ENCODE measurements around the gene SH3BP1. TPM values are rescaled to one million over a fixed set of nuclear protein-coding genes. Genes with fewer than 3 reads are reported as not detected.
A peak's percentile ranks its signal among the peaks of the same experiment; 100 is the strongest.

The SH3BP1 gene
- total RNA-seq, 8 experiments from 2014 or later, result 0.87 to 17.3 (median 3.3) TPM

DNA sequence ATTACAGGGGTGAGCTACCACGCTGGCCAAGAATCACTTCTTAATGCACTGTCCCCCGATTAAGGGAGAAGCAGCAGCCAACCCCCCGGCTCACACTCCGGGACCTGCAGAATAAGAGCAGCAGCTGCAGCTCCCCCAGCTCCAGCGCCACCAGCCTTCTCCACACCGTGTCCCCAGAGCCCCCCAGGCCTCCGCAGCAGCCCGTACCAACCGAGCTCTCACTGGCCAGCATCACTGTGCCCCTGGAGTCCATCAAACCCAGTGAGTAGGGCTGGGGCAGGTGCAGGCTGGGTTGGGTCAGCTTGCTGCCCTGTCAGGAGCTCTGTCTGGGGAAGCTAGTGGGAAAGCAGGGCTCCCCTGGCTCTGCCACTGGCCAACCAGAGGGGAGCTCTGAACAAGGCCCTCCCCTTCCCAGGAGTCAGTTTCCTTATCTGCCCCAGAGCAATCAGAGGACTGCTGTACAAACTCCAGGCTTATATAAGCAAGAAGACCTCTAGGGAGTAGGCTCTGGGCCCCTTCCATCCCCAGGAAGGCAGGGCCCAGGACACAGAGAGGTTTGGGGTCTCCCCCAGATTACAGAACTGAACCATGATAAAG, 8.5 kb upstream of the SH3BP1 start:
- 90 to 100% (median 95%) methylated on average over 2 to 3 of the region's 9 CpGs; no CpG with 5 or more reads in 7 of the 10 experiments for WGBS, 10 experiments
- no peak for ATAC-seq (replicated peaks in 6 of 8)
- in situ Hi-C loops (cut with MboI; ENCODE audit: low pct_unique_long_range_greater_than_20kb in 2 of 9, low sequenced_read_pairs in 9 of 9, unreplicated experiment in 9 of 9), result no loop called here
- Histone ChIP-seq H3K27ac (no peak overlapping the region), H3K4me1 (replicated peaks in 1 of 2) (peaks cover 24 to 34% of the 10 kb centered on the region in 2 donors), H3K4me3 (no peak overlapping the region)

DNA sequence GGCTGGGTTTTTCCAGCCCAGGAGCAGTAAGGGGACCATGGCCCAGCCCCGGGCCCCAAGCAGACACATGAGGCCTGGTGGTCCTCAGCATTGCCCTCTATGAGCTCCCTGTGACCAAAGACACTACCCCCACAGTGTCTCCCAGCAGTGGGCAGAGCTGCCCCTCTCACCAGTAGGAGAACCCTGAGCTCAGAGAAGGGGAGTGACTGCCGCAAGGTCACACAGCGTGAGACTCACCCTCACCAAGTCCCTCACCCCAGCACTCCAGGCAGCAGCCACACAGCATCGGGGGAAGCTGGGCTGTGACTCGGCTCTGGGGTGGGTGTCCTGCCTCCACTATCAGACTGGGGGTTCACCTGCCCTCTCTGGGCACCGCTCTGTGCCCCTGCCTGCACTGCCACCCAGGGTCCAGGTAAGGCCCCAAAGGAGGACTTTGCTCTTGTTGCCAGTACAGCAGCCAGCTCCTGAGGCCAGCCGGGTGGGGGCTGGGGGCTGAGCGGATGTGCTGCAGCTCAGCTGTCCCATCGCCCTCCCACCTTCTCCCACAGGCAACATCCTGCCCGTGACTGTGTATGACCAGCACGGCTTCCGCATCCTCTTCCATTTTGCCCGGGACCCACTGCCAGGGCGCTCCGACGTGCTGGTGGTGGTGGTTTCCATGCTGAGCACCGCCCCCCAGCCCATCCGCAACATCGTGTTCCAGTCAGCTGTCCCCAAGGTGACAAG, 7.9 kb upstream of the SH3BP1 start:
- peaks cover 24 to 38% of the 10 kb centered on the region in 2 donors for H3K4me1 ChIP-seq (replicated peaks in 1 of 2)
- in situ Hi-C loops (cut with MboI; ENCODE audit: low pct_unique_long_range_greater_than_20kb in 2 of 9, low sequenced_read_pairs in 9 of 9, unreplicated experiment in 9 of 9), result no loop called here
- H3K27ac ChIP-seq, result no peak overlapping the region
- no peak overlapping the region for H3K4me3 ChIP-seq
- no peak for ATAC-seq (replicated peaks in 6 of 8)
- WGBS, 10 experiments, result 93 to 100% (median 100%) methylated on average over 1 to 5 of the region's 19 CpGs; no CpG with 5 or more reads in 7 of the 10 experiments

DNA sequence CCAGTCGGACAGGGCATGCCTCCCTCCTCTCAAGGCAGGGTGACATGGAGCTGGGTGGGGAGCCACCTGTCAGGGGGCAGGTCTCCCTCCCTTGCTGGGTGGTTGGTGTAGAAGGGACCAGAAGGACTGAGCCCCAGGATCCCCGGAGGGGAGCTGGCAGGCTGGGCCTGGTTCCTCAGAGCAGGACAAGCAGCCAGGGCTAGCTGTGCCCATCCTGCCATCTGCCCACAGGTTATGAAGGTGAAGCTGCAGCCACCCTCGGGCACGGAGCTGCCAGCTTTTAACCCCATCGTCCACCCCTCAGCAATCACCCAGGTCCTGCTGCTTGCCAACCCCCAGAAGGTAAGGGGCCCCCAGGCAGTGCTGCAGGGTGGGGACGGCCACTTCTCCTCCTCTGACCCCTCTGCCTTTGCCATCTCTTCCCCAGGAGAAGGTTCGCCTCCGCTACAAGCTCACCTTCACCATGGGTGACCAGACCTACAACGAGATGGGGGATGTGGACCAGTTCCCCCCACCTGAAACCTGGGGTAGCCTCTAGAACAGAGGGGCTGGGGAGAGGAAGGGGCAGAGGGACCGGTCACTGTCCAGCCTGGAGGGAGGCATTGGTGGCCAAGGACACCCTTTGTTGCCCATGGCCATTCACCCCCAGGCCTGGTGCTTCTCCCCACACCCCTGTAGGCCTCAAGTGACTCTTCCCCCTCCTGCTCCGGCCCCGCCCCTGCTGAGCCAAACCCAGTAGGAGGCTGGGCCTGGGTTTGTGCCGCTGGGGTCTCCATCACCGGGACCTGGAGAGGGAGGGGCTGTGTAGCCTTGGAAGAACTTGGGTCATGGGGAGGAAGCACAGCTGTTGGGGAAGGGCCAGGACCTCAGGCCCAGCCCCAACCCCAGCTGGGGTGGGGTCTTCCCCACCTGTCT, 7.0 kb upstream of the SH3BP1 start:
- peaks cover 24 to 46% of the 10 kb centered on the region in 2 donors for H3K4me1 ChIP-seq (replicated peaks in 1 of 2)
- in situ Hi-C loops (cut with MboI; ENCODE audit: low pct_unique_long_range_greater_than_20kb in 2 of 9, low sequenced_read_pairs in 9 of 9, unreplicated experiment in 9 of 9), result no loop called here
- peak in 1 of 8 experiments; percentile 2 for ATAC-seq (replicated peaks in 6 of 8)
- no peak overlapping the region for H3K4me3 ChIP-seq
- WGBS, 10 experiments, result 60 to 100% (median 94%) methylated on average over 1 to 6 of the region's 14 CpGs; no CpG with 5 or more reads in 5 of the 10 experiments
- H3K27ac ChIP-seq, result peak overlapping the region; percentile 39 to 91

DNA sequence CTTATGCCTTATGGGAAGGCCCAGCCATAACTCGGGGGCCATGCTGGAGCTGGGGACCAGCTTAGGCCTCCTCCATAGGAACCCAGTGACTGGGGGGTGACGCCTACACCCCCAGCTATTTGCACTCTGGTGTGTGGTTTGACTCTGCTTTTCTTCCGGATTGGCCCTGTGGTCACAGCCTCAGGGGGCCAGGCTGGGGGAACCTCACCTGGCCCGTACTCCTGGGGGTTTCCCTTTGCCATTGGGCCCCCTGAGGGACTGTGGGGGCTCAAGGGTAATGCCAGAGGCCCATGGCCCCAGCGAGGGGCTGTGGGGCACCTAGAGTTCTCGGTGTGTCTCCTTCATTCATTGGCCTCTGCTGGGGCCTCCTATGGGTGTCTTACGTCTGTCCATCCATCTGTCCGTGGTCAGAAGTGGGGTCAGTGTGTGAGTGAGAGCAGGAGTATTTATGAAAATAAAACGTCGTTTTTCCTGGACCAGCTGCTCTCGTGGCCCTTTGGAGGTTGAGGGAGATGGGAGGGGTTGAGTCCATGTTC, 6.3 kb upstream of the SH3BP1 start:
- Histone ChIP-seq H3K4me1 (replicated peaks in 1 of 2) (peaks cover 24 to 47% of the 10 kb centered on the region in 2 donors), H3K4me3 (no peak overlapping the region), H3K27ac (peak overlapping the region; percentile 39 to 91)
- WGBS, 10 experiments, result 34 to 87% (median 83%) methylated on average over 1 to 3 of the region's 11 CpGs; no CpG with 5 or more reads in 7 of the 10 experiments
- ATAC-seq (replicated peaks in 6 of 8), result peak in 1 of 8 experiments; percentile 3
- in situ Hi-C loops (cut with MboI; ENCODE audit: low pct_unique_long_range_greater_than_20kb in 2 of 9, low sequenced_read_pairs in 9 of 9, unreplicated experiment in 9 of 9), result no loop called here

DNA sequence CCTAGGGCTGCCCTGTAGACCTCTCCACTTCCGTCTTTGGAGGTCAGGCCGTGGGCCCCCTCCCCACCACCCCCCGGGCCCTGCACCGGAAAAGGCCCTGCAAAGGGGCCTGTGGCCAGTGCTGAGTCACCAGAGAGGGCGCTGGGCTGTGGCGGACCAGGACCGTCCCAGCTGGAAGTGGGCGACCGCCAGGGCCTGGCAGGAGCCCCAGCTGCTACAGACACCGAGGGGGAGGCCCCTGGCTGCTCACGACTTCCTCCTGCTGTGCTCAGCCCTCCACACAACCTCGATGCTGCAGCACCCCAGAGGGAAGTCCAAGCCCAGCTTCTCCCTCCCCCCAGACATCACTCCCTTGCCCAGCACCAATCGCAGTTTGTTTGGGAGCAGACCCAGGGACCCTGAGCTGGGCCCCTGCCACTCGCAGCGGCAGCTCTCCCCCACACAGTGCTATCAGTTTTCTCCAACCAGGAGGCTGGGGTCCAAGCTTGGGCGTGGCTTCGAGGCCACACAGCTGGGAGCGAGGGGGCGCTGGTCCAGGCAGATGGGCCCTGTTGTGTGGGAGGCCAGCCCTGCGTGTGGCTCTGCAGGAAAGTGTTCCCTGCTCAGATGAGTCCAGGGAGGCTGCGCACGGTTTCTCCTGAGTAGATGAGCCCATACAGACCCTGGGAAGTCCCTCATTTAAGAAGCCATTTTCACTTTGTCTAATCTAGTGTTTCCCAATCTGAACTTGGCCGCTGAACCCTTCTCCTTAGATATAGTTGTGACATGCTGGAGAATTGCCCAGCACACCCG, 5.6 kb upstream of the SH3BP1 start:
- in situ Hi-C loops (cut with MboI; ENCODE audit: low pct_unique_long_range_greater_than_20kb in 2 of 9, low sequenced_read_pairs in 9 of 9, unreplicated experiment in 9 of 9), result no loop called here
- WGBS, 10 experiments, result 0 to 7% (median 0%) methylated on average over 3 to 6 of the region's 24 CpGs; no CpG with 5 or more reads in 7 of the 10 experiments
- peak overlapping the region in 1 of 5 donors; percentile 4 for H3K4me3 ChIP-seq
- H3K4me1 ChIP-seq (replicated peaks in 1 of 2), result peaks cover 24 to 47% of the 10 kb centered on the region in 2 donors
- ATAC-seq (replicated peaks in 6 of 8), result peak; percentile 48 to 89 (median 86)
- H3K27ac ChIP-seq, result peak overlapping the region; percentile 39 to 91

DNA sequence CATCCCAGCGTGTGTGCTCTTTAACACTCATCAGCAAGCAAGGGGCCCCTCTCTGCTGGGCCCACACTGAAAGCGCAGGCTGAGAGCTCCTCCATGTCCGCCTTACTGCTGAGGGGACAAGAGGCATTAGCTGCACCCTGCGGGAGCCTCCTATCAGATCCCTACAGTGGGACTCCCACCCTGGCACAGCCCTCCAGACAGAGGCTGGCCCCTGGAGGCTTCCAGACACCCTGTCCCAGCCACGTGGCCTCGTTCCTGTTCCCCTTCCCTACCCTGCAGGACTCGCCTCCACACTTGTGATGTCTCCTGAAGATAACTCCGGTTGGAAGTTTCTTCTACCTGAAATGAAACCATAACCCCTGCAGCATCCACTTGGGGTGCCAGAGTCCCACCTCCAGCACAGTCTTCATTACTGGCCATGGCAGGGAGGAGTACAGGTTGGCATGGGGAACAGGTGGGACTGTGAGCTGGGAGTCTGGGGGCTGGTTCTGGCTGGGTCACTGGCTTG, 5.0 kb upstream of the SH3BP1 start:
- peak in 6 of 8 experiments; percentile 3 to 13 (median 6) for ATAC-seq (replicated peaks in 6 of 8)
- 17 to 73% (median 40%) methylated on average over 1 to 3 of the region's 8 CpGs; no CpG with 5 or more reads in 5 of the 10 experiments for WGBS, 10 experiments
- H3K4me3 ChIP-seq, result no peak overlapping the region
- in situ Hi-C loops (cut with MboI; ENCODE audit: low pct_unique_long_range_greater_than_20kb in 2 of 9, low sequenced_read_pairs in 9 of 9, unreplicated experiment in 9 of 9), result no loop called here
- H3K27ac ChIP-seq, result peak overlapping the region; percentile 39 to 91
- H3K4me1 ChIP-seq (replicated peaks in 1 of 2), result peaks cover 24 to 53% of the 10 kb centered on the region in 2 donors

DNA sequence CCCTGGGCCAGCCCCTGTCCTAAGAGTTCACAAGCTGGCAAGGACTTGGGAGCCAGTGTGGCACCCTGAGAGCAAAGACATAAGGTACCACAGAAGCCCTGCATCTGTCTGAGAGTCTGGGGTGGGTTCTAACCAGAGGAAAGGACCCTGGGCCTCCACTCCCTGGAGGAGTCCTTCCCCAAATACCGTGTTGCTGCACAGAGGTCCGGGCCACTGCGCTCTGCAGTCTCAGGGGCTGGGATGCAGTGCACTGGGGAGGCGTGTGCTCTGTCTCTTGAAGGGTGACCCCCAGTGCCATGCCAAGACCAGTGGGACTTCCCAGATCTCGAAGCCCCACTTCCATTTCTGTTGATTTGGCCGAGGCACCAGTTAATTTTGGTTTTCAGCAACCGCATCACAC, 4.3 kb upstream of the SH3BP1 start:
- in situ Hi-C loops (cut with MboI; ENCODE audit: low pct_unique_long_range_greater_than_20kb in 2 of 9, low sequenced_read_pairs in 9 of 9, unreplicated experiment in 9 of 9), result no loop called here
- H3K27ac ChIP-seq, result peak overlapping the region in 1 of 2 donors; percentile 91
- no peak overlapping the region for H3K4me3 ChIP-seq
- WGBS, 10 experiments, result 80 to 100% (median 100%) methylated on average over 1 to 3 of the region's 7 CpGs; no CpG with 5 or more reads in 5 of the 10 experiments
- H3K4me1 ChIP-seq (replicated peaks in 1 of 2), result peaks cover 28 to 60% of the 10 kb centered on the region in 2 donors
- ATAC-seq (replicated peaks in 6 of 8), result no peak

DNA sequence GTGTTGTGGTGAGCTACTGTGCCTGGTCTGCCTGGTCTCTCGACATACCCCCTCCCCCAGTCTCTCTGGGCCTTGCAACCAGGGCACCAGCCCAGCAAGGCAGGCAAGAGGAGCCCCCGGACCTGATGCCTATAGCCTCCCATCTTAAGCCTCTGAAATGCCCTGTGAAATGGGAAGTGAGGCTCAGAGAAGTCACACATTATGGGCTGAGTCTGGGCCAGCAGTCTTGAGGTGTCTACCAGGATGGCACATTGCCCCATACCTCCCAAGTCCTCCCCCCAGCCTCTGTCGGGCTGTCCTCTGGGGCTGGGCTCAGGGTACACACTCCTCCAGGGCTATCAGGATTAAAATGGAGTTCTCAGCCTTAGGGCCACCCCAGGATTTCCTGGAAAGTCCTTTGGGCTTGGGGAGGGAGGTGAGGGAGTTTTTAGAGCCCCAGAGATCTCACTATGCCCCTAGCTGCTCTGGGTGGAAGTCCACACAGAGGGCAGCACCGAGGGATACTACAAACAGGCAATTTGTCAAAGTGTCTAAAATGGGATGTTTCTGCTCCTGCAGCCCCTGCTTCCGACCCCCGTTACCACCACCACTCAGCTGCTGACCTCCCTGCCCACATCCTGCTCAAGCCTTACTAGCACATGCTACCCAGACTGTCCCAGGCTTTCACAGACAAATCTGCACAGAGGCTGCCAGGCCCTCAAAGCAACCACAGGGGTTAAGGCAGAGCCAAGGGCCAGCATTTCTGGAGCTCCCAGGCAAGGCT, 3.1 kb upstream of the SH3BP1 start:
- H3K27ac ChIP-seq, result peak overlapping the region in 1 of 2 donors; percentile 91
- peaks cover 33 to 67% of the 10 kb centered on the region in 2 donors for H3K4me1 ChIP-seq (replicated peaks in 1 of 2)
- in situ Hi-C loops (cut with MboI; ENCODE audit: low pct_unique_long_range_greater_than_20kb in 2 of 9, low sequenced_read_pairs in 9 of 9, unreplicated experiment in 9 of 9), result no loop called here
- 0 to 80% (median 66%) methylated on average over 1 to 3 of the region's 6 CpGs; no CpG with 5 or more reads in 6 of the 10 experiments for WGBS, 10 experiments
- H3K4me3 ChIP-seq, result no peak overlapping the region
- ATAC-seq (replicated peaks in 6 of 8), result no peak

DNA sequence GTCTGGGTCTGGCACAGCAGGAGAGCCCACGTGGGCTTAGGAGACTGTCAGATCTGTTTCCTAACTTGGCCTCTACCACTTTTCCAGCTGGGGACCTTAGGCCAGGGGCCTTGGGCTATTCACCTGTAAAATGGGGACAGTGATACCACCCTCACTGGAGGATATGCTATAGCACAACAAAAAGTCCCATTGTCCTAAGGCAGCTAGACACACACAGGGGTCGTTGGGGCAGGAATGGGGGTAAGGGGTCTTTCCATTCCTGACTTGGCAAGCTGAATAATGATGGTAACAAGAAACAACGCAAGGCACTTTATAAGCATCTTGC, 2.6 kb upstream of the SH3BP1 start:
- Histone ChIP-seq H3K4me1 (replicated peaks in 1 of 2) (peaks cover 33 to 67% of the 10 kb centered on the region in 2 donors), H3K4me3 (no peak overlapping the region), H3K27ac (peak overlapping the region in 1 of 2 donors; percentile 91)
- WGBS, 10 experiments, result 0 to 100% (median 60%) methylated on average over 1 to 2 of the region's 3 CpGs; no CpG with 5 or more reads in 4 of the 10 experiments
- no peak for ATAC-seq (replicated peaks in 6 of 8)
- in situ Hi-C loops (cut with MboI; ENCODE audit: low pct_unique_long_range_greater_than_20kb in 2 of 9, low sequenced_read_pairs in 9 of 9, unreplicated experiment in 9 of 9), result no loop called here

DNA sequence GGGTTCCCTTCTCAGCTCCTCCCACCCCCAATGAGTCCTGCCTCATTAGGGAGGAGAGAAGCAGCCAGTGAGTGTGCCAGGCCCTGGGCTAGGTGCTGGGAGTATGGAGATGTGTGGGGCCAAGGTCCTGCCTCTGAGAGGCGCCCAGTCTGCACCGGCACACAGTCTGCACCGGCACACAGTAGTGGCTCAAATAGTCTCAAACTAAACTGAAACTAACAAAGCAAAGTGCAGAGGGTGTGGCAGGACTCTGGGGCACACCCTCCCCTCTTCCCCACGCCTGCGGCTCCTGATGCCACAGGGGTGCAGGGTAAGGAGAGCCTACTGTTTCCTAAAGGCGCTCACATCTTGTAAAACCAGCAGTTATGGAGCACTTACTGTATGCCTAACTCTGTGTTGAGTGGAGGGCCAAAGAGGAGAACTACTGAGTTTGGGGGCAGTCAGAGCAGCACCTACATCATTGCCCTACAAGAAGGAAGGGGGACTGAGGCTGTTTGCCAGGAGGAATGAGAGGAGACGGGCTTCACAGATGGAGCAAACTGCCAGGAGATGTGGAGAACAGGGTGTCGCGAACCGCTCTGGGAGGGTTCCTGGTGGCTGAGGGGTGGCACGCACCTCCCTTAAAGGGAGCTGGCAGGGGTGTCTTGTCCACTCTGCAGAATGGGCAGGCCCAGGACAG, 939 bp upstream of the SH3BP1 start:
- in situ Hi-C loops (cut with MboI; ENCODE audit: low pct_unique_long_range_greater_than_20kb in 2 of 9, low sequenced_read_pairs in 9 of 9, unreplicated experiment in 9 of 9), result no loop called here
- Histone ChIP-seq H3K27ac (peak overlapping the region in 1 of 2 donors; percentile 19), H3K4me1 (replicated peaks in 1 of 2) (peaks cover 30 to 57% of the 10 kb centered on the region in 2 donors), H3K4me3 (no peak overlapping the region)
- 50 to 100% (median 93%) methylated on average over 1 to 4 of the region's 11 CpGs; no CpG with 5 or more reads in 6 of the 10 experiments for WGBS, 10 experiments
- ATAC-seq (replicated peaks in 6 of 8), result peak in 3 of 8 experiments; percentile 9 to 45 (median 37)

Data from motor neuron (in vitro differentiated cells).